Stomach (tissue), 4 donors: ENCODE results near the gene HOXD10.

Experiments used
- CTCF ChIP-seq, 7 experiments: fragments of 450-650 bp in 4 of 7; fragments of 200-600 bp in 3 of 7; sonication (generic) in 3 of 7; IDR thresholded peaks; one replicate each; pipeline ENCODE4 v1.5.1; 2016 to 2019; ENCODE audit warnings: antibody characterized with exemption in 7 of 7, control low read depth in 2 of 7, mild to moderate bottlenecking in 1 of 7
- POLR2A ChIP-seq, 4 donors: fragments of 450-650 bp; IDR thresholded peaks; one replicate each; pipeline ENCODE4 v1.6.1; 2016; ENCODE audit warnings: antibody characterized with exemption in 4 of 4, control low read depth in 2 of 4, mild to moderate bottlenecking in 1 of 4, moderate library complexity in 1 of 4
- POLR2AphosphoS5 ChIP-seq, 3 donors: sonication (generic); formaldehyde crosslinking; IDR thresholded peaks; one replicate each; pipeline ENCODE4 v1.6.1; 2016; ENCODE audit warnings: antibody characterized with exemption in 3 of 3

GRCh38 chr2:176160251-176160985 lies 43.8 kb downstream of the HOXD10 start:
- TF ChIP-seq CTCF (IDR thresholded peaks at IDR 0.05) (no peak), POLR2A (IDR thresholded peaks at IDR 0.05) (no peak), POLR2AphosphoS5 (IDR thresholded peaks at IDR 0.05) (no peak)
